ENCODE data around the gene SPTBN4. TPM values are rescaled to one million over a fixed set of nuclear protein-coding genes. Genes with fewer than 3 reads are reported as not detected.

SPTBN4 gene
- total RNA-seq, 1 donor = 0.72 TPM

DNA sequence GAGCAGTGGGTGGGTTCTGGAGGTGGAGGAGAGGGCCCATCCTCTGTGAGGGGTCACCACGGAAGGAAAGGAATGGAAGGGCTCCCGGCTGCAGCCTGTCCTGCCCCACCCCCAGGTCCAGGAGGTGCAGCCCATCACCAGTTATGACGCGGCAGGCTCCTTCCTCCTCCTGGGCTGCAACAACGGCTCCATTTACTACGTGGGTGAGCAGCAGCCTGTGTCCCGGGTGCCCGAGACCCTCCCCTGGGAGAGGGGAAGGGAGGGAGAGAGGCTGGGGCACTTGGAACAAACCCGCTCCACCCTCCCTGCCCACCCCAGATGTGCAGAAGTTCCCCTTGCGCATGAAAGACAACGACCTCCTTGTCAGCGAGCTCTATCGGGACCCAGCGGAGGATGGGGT is 116.5 kb downstream of the SPTBN4 start:
- Histone ChIP-seq H3K4me2 (ENCODE audit: insufficient read depth, low read length) (no peak overlapping the region), H2AFZ (ENCODE audit: low read length) (no peak overlapping the region), H3K36me3 (ENCODE audit: insufficient read depth, low read length) (peaks cover 46% of the 10 kb centered on the region), H4K20me1 (ENCODE audit: insufficient read depth, low read length) (no peaks in the 10 kb centered on the region), H3K27me3 (ENCODE audit: insufficient read depth, low read length) (no peaks in the 10 kb centered on the region), H3K4me1 (ENCODE audit: insufficient read depth, low read length) (peaks cover 7% of the 10 kb centered on the region), H3K27ac (ENCODE audit: low read depth, low read length) (no peak overlapping the region), H3K9me3 (ENCODE audit: low read depth, low read length) (no peaks in the 10 kb centered on the region), H3K4me3 (ENCODE audit: insufficient read depth, low read length) (no peak overlapping the region), H3K79me2 (ENCODE audit: insufficient read depth, low read length) (no peaks in the 10 kb centered on the region)
- peak; percentile 6 for DNase-seq (ENCODE audit: insufficient read length, low spot score, missing footprints)
- TF ChIP-seq, protein P1, sequence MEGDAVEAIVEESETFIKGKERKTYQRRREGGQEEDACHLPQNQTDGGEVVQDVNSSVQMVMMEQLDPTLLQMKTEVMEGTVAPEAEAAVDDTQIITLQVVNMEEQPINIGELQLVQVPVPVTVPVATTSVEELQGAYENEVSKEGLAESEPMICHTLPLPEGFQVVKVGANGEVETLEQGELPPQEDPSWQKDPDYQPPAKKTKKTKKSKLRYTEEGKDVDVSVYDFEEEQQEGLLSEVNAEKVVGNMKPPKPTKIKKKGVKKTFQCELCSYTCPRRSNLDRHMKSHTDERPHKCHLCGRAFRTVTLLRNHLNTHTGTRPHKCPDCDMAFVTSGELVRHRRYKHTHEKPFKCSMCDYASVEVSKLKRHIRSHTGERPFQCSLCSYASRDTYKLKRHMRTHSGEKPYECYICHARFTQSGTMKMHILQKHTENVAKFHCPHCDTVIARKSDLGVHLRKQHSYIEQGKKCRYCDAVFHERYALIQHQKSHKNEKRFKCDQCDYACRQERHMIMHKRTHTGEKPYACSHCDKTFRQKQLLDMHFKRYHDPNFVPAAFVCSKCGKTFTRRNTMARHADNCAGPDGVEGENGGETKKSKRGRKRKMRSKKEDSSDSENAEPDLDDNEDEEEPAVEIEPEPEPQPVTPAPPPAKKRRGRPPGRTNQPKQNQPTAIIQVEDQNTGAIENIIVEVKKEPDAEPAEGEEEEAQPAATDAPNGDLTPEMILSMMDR (IDR thresholded peaks at IDR 0.05; ENCODE audit: extremely low read depth, low read depth, low read length) = no peak

DNA sequence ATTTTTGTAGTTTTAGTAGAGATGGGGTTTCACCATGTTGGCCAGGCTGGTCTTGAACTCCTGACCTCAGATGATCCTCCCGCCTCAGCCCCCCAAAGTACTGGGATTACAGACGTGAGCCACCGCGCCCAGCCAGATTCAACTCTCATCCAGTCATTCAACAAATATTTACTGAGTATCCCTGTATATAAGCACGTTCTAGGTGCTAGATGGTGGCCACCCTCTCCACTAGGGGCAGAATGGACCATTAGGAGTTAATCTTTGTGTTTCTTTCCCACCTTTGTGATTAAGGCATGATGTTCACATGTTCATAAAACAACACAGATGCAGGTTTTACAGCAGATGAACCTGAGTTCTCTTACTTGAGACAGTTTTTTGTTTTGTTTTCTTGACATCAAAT is 117.2 kb downstream of the SPTBN4 start:
- Histone ChIP-seq H3K36me3 (ENCODE audit: insufficient read depth, low read length) (peaks cover 42% of the 10 kb centered on the region), H3K4me2 (ENCODE audit: insufficient read depth, low read length) (no peak overlapping the region), H3K79me2 (ENCODE audit: insufficient read depth, low read length) (no peaks in the 10 kb centered on the region), H2AFZ (ENCODE audit: low read length) (no peak overlapping the region), H4K20me1 (ENCODE audit: insufficient read depth, low read length) (no peaks in the 10 kb centered on the region), H3K4me3 (ENCODE audit: insufficient read depth, low read length) (no peak overlapping the region), H3K9me3 (ENCODE audit: low read depth, low read length) (no peaks in the 10 kb centered on the region), H3K27me3 (ENCODE audit: insufficient read depth, low read length) (no peaks in the 10 kb centered on the region), H3K4me1 (ENCODE audit: insufficient read depth, low read length) (peaks cover 13% of the 10 kb centered on the region), H3K27ac (ENCODE audit: low read depth, low read length) (no peak overlapping the region)
- DNase-seq (ENCODE audit: insufficient read length, low spot score, missing footprints) = peak; percentile 69
- TF ChIP-seq, protein P1 (IDR thresholded peaks at IDR 0.05; ENCODE audit: extremely low read depth, low read depth, low read length) = peak; percentile 47

DNA sequence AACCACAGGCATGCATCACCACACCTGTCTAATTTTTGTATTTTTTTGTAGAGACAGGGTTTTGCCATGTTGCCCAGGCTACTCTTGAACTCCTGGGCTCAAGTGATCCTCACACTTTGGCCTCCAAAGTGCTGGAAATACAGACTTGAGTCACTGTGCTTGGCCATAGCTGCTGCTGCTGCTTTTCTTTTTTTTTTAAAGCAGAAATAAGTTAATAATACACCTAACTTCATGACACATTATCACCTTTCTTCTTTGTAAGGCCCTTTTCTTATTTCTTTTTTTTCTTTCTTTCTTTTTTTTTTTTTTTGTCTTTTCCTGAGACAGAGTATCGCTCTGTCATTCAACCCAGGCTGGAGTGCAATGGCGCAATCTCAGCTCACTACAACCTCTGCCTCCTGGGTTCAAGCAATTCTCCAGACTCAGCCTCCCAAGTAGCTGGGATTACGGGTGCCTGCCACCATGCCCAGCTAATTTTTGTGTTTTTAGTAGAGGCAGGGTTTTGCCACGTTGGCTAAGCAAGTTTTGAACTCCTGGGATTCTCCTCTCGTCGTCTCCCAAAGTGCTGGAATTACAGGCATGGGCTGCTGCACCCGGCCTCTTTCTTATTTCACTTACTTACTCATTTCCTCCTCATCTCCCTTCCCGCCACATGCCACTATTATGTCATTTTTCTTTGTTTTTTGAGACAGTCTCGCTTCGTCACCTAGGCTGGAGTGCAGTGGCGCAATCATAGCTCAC is 118.6 kb downstream of the SPTBN4 start:
- TF ChIP-seq, protein P1 (IDR thresholded peaks at IDR 0.05; ENCODE audit: extremely low read depth, low read depth, low read length) = no peak
- H3K27ac ChIP-seq (ENCODE audit: low read depth, low read length) = peak overlapping the region; percentile 82
- no peaks in the 10 kb centered on the region for H3K79me2 ChIP-seq (ENCODE audit: insufficient read depth, low read length)
- no peaks in the 10 kb centered on the region for H3K27me3 ChIP-seq (ENCODE audit: insufficient read depth, low read length)
- H3K9me3 ChIP-seq (ENCODE audit: low read depth, low read length) = no peaks in the 10 kb centered on the region
- no peak overlapping the region for H2AFZ ChIP-seq (ENCODE audit: low read length)
- peaks cover 13% of the 10 kb centered on the region for H3K4me1 ChIP-seq (ENCODE audit: insufficient read depth, low read length)
- peaks cover 34% of the 10 kb centered on the region for H3K36me3 ChIP-seq (ENCODE audit: insufficient read depth, low read length)
- H3K4me2 ChIP-seq (ENCODE audit: insufficient read depth, low read length) = peak overlapping the region; percentile 3
- H4K20me1 ChIP-seq (ENCODE audit: insufficient read depth, low read length) = no peaks in the 10 kb centered on the region
- no peak overlapping the region for H3K4me3 ChIP-seq (ENCODE audit: insufficient read depth, low read length)
- DNase-seq (ENCODE audit: insufficient read length, low spot score, missing footprints) = peak; percentile 93

DNA sequence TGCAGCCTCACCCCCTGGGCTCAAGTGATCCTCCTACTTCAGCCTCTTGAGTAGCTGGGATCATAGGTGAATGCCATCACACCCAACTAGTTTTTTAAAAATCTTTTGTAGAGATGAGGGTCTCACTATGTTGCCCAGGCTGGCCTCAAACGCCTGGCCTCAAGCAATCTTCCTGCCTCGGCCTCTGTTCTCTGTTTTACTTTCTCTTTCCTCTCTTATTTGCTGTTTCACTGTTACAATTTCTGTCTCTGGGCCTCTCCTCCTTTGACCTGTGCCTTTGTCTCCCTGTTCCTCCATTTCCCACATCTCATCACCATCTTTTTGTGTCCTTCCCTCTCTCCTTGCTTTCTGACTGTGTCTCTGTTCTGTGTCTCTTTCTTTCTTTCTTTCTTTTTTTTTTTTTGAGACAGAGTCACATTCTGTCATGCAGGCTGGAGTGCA is 119.2 kb downstream of the SPTBN4 start:
- H3K4me3 ChIP-seq (ENCODE audit: insufficient read depth, low read length) = no peak overlapping the region
- H3K4me1 ChIP-seq (ENCODE audit: insufficient read depth, low read length) = peaks cover 13% of the 10 kb centered on the region
- no peaks in the 10 kb centered on the region for H3K27me3 ChIP-seq (ENCODE audit: insufficient read depth, low read length)
- H3K9me3 ChIP-seq (ENCODE audit: low read depth, low read length) = no peaks in the 10 kb centered on the region
- H3K27ac ChIP-seq (ENCODE audit: low read depth, low read length) = peak overlapping the region; percentile 31
- H3K4me2 ChIP-seq (ENCODE audit: insufficient read depth, low read length) = peak overlapping the region; percentile 3
- H2AFZ ChIP-seq (ENCODE audit: low read length) = no peak overlapping the region
- peaks cover 30% of the 10 kb centered on the region for H3K36me3 ChIP-seq (ENCODE audit: insufficient read depth, low read length)
- TF ChIP-seq, protein P1 (IDR thresholded peaks at IDR 0.05; ENCODE audit: extremely low read depth, low read depth, low read length) = no peak
- no peaks in the 10 kb centered on the region for H4K20me1 ChIP-seq (ENCODE audit: insufficient read depth, low read length)
- H3K79me2 ChIP-seq (ENCODE audit: insufficient read depth, low read length) = no peaks in the 10 kb centered on the region
- no peak for DNase-seq (ENCODE audit: insufficient read length, low spot score, missing footprints)

Measured in osteoblast (primary cell).